ENCODE measurements around the gene CATSPER3. TPM values are rescaled to one million over a fixed set of nuclear protein-coding genes. Genes with fewer than 3 reads are reported as not detected.
"Not testable (repeated sequence)": the region's sequence is repeated elsewhere in the genome, so short reads cannot be mapped to it uniquely, and the experiment has no call there.

Gene CATSPER3
- total RNA-seq, 1 experiment from 2014 or later = 1.7 TPM

DNA sequence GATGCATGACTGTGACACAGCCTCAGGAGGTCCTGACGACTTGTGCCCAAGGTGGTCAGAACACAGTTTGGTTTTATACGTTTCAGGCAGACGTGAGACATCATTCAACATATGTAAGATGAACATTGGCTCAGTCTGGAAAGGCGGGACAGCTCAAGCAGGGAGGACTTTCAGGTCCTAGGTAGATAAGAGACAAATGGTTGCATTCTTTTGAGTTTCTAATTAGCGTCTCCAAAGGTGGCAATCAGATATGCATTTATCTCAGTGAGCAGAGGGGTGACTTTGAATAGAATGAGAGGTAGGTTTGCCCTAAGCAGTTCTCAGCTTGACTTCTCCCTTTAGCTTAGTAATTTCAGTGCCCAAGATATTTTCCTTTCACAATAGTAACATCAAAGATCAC lies 22.5 kb downstream of the CATSPER3 start:
- H3K9me3 ChIP-seq (ENCODE audit: control insufficient read depth in 1 of 2, insufficient read depth in 1 of 2, low read depth in 1 of 2, low read length in 2 of 2); H3K4me1 ChIP-seq (ENCODE audit: control insufficient read depth in 1 of 2, insufficient read depth in 2 of 2, low read length in 2 of 2); H3K27me3 ChIP-seq (ENCODE audit: insufficient read depth, low read length); H3K4me2 ChIP-seq (ENCODE audit: low read length); intact Hi-C loops (cut with micrococcal nuclease); H3K36me3 ChIP-seq (ENCODE audit: control insufficient read depth in 1 of 2, insufficient read depth in 2 of 2, low read length in 2 of 2); H3K4me3 ChIP-seq (replicated peaks in 1 of 2; ENCODE audit: low read depth in 1 of 2, low read length in 2 of 2); H3K79me2 ChIP-seq (ENCODE audit: insufficient read depth, low read length); H3K9ac ChIP-seq (ENCODE audit: low read length); BruUV-seq (replicated peaks); ATAC-seq; H2AFZ ChIP-seq (ENCODE audit: low read depth, low read length, poor library complexity, severe bottlenecking); RAD21 ChIA-PET (ENCODE audit: low non-redundant PET in 1 of 2, low total read pairs in 2 of 2, uncharacterized antibody in 2 of 2, unreplicated experiment in 2 of 2); H3K9me2 ChIP-seq (ENCODE audit: insufficient read depth); DNase-seq (ENCODE audit: low read depth, low spot score); CTCF ChIA-PET; H4K20me1 ChIP-seq (ENCODE audit: insufficient read depth); POLR2A ChIA-PET; H3K27ac ChIP-seq (ENCODE audit: low read depth, low read length): not testable (repeated sequence)

DNA sequence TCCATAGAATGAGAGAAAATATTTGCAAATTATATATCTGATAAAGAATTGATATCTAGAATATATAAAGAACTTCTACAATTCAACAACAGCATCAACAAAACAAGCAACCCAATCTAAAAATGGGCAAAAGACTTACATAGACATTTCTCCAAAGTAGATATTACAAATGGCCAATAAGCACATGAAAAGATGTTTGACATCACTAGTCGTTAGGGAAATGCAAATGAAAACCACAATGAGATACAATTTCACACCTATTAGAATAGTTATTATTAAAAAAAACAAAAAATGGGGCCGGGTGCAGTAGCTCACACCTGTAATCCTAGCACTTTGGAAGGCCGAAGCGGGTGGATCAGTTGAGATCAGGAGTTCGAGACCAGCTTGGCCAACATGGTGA lies 24.4 kb downstream of the CATSPER3 start:
- intact Hi-C loops (cut with micrococcal nuclease) = no loop called here
- DNase-seq (ENCODE audit: low read depth, low spot score) = no peak
- no peak overlapping the region for H3K4me2 ChIP-seq (ENCODE audit: low read length)
- ChIA-PET POLR2A (no interaction called here), RAD21 (ENCODE audit: low non-redundant PET in 1 of 2, low total read pairs in 2 of 2, uncharacterized antibody in 2 of 2, unreplicated experiment in 2 of 2) (no interaction called here), CTCF (no interaction called here)
- no peak for TF ChIP-seq ELF1 (IDR thresholded peaks at IDR 0.05; ENCODE audit: borderline replicate concordance, low read depth)
- TF ChIP-seq SP1 (IDR thresholded peaks at IDR 0.05; ENCODE audit: low read depth) = no peak
- TF ChIP-seq SIN3A (IDR thresholded peaks at IDR 0.05; ENCODE audit: low read depth) = no peak
- no peak for TF ChIP-seq POLR2AphosphoS5 (IDR thresholded peaks at IDR 0.05; ENCODE audit: low read depth, low read length)
- no peak for TF ChIP-seq JUND (IDR thresholded peaks at IDR 0.05)
- no peak for TF ChIP-seq ATF3 (IDR thresholded peaks at IDR 0.05)
- TF ChIP-seq POLR2A (IDR thresholded peaks at IDR 0.05; ENCODE audit: borderline replicate concordance, extremely low read depth, insufficient read depth, insufficient read length) = no peak
- TF ChIP-seq ZFX (IDR thresholded peaks at IDR 0.05) = no peak
- TF ChIP-seq EZH2phosphoT487 (IDR thresholded peaks at IDR 0.05; ENCODE audit: borderline replicate concordance) = no peak
- no peak for TF ChIP-seq TCF7L2 (IDR thresholded peaks at IDR 0.05; ENCODE audit: borderline replicate concordance, extremely low read depth, insufficient read depth, insufficient read length)
- TF ChIP-seq EGR1 (IDR thresholded peaks at IDR 0.05; ENCODE audit: low read depth) = no peak
- no peak for TF ChIP-seq EZH2 (IDR thresholded peaks at IDR 0.05)
- TF ChIP-seq MAX (IDR thresholded peaks at IDR 0.05) = no peak
- TF ChIP-seq RAD21 (IDR thresholded peaks at IDR 0.05; ENCODE audit: low read depth) = no peak
- H3K9me3 ChIP-seq (ENCODE audit: control insufficient read depth in 1 of 2, insufficient read depth in 1 of 2, low read depth in 1 of 2, low read length in 2 of 2) = no peaks in the 10 kb centered on the region
- no peaks in the 10 kb centered on the region for H3K27me3 ChIP-seq (ENCODE audit: insufficient read depth, low read length)
- BruUV-seq (replicated peaks) = no TSS peak
- no peaks in the 10 kb centered on the region for H3K79me2 ChIP-seq (ENCODE audit: insufficient read depth, low read length)
- H4K20me1 ChIP-seq (ENCODE audit: insufficient read depth) = no peaks in the 10 kb centered on the region
- H3K4me3 ChIP-seq (replicated peaks in 1 of 2; ENCODE audit: low read depth in 1 of 2, low read length in 2 of 2) = no peak overlapping the region
- H3K9ac ChIP-seq (ENCODE audit: low read length) = no peak overlapping the region
- no peak overlapping the region for H2AFZ ChIP-seq (ENCODE audit: low read depth, low read length, poor library complexity, severe bottlenecking)
- no peaks in the 10 kb centered on the region for H3K9me2 ChIP-seq (ENCODE audit: insufficient read depth)
- no peaks in the 10 kb centered on the region for H3K4me1 ChIP-seq (ENCODE audit: control insufficient read depth in 1 of 2, insufficient read depth in 2 of 2, low read length in 2 of 2)
- no peak for ATAC-seq
- no peak overlapping the region for H3K27ac ChIP-seq (ENCODE audit: low read depth, low read length)
- H3K36me3 ChIP-seq (ENCODE audit: control insufficient read depth in 1 of 2, insufficient read depth in 2 of 2, low read length in 2 of 2) = no peaks in the 10 kb centered on the region

All from HCT116 (cell line).